HEK293 (cell line): ENCODE measurements around the gene DDX41.

Experiments
- OSR2 ChIP-seq: fragments of 450-650 bp; formaldehyde crosslinking; IDR thresholded peaks from 2 replicates; pipeline ENCODE4 v1.5.1; 2016; ENCODE audit warnings: missing biosample characterization, missing genetic modification characterization
- TCF7L2 ChIP-seq: IDR thresholded peaks from 2 replicates; pipeline ENCODE4 v1.6.1; 2011; ENCODE audit warnings: low read depth, mild to moderate bottlenecking, inconsistent platforms, low read length, moderate library complexity, borderline replicate concordance
- ZFP3 ChIP-seq: fragments of 450-650 bp; formaldehyde crosslinking; IDR thresholded peaks from 2 replicates; pipeline ENCODE4 v1.5.1; 2016; ENCODE audit warnings: low read depth, missing biosample characterization, missing genetic modification characterization
- ZNF169 ChIP-seq: fragments of 450-650 bp; formaldehyde crosslinking; IDR thresholded peaks from 2 replicates; pipeline ENCODE4 v1.5.1; 2016; ENCODE audit warnings: missing biosample characterization, missing genetic modification characterization
- ZNF274 ChIP-seq, 2 experiments: fragments of 200-500 bp in 1 of 2; fragments of 450-650 bp in 1 of 2; sonication (Bioruptor generic) in 1 of 2; formaldehyde crosslinking in 1 of 2; IDR thresholded peaks; 2 replicates each; pipeline versions ENCODE4 v1.5.1 to v1.6.1; 2014 to 2016; ENCODE audit warnings: borderline replicate concordance in 1 of 2, inconsistent platforms in 1 of 2, low read length in 1 of 2, missing biosample characterization in 1 of 2, missing genetic modification characterization in 1 of 2
- TF ChIP-seq, protein P1 (sequence below): fragments of 450-650 bp; formaldehyde crosslinking; IDR thresholded peaks from 2 replicates; pipeline ENCODE4 v1.5.1; 2016; ENCODE audit warnings: missing biosample characterization, missing genetic modification characterization
- TF ChIP-seq, protein P2 (sequence below): fragments of 450-650 bp; formaldehyde crosslinking; IDR thresholded peaks from 2 replicates; pipeline ENCODE4 v1.5.1; 2016; ENCODE audit warnings: missing biosample characterization, missing genetic modification characterization

DNA sequence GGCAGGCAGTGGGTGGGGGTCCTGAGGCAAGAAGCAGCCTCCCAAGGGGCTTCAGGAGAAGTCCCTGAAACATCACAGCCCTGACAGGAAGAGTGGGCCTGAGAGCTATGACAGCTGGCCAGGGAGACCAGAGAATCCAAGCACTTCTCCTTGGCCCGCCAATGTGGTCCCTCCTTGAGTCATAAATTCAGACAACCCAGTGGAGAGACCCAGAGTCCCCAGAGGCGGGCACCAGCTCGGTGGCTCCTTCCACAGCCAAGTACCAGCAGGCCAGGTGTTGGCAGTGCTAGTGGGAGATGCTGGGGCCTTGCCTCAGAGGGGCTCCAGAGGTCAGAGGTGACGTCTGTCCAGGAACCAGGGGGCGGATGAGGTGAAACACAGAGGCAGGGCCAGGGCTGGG, 5.6 kb downstream of the DDX41 start:
- TF ChIP-seq, protein P1, sequence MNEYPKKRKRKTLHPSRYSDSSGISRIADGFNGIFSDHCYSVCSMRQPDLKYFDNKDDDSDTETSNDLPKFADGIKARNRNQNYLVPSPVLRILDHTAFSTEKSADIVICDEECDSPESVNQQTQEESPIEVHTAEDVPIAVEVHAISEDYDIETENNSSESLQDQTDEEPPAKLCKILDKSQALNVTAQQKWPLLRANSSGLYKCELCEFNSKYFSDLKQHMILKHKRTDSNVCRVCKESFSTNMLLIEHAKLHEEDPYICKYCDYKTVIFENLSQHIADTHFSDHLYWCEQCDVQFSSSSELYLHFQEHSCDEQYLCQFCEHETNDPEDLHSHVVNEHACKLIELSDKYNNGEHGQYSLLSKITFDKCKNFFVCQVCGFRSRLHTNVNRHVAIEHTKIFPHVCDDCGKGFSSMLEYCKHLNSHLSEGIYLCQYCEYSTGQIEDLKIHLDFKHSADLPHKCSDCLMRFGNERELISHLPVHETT (tag by site-specific recombination) = no peak
- TF ChIP-seq, protein P2, sequence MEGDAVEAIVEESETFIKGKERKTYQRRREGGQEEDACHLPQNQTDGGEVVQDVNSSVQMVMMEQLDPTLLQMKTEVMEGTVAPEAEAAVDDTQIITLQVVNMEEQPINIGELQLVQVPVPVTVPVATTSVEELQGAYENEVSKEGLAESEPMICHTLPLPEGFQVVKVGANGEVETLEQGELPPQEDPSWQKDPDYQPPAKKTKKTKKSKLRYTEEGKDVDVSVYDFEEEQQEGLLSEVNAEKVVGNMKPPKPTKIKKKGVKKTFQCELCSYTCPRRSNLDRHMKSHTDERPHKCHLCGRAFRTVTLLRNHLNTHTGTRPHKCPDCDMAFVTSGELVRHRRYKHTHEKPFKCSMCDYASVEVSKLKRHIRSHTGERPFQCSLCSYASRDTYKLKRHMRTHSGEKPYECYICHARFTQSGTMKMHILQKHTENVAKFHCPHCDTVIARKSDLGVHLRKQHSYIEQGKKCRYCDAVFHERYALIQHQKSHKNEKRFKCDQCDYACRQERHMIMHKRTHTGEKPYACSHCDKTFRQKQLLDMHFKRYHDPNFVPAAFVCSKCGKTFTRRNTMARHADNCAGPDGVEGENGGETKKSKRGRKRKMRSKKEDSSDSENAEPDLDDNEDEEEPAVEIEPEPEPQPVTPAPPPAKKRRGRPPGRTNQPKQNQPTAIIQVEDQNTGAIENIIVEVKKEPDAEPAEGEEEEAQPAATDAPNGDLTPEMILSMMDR = no peak
- TF ChIP-seq ZNF169 (tag by site-specific recombination) (no peak), TCF7L2 (no peak), ZNF274 (IDR thresholded peaks at IDR 0.05; ENCODE audit: low read length) (no peak), ZNF274 (tag by site-specific recombination; IDR thresholded peaks at IDR 0.05; ENCODE audit: borderline replicate concordance) (no peak), ZFP3 (tag by site-specific recombination) (no peak), OSR2 (tag by site-specific recombination) (no peak)
